A673 (cell line): ENCODE results near the gene UBE2E2. TPM values are rescaled to one million over a fixed set of nuclear protein-coding genes. Genes with fewer than 3 reads are reported as not detected.

Source experiments
- BruUV-seq: library from RNA; stranded (reverse); fragments of 400-500 nt; replicated peaks from 2 replicates; lab custom pipeline; 2021; lab: Mats Ljungman, UMichigan
- CTCF ChIA-PET: fragments of 300-600 bp; sonication (Branson Sonifier 250); formaldehyde crosslinking; loops from one replicate; lab custom pipeline; 2022; ENCODE audit warnings: antibody characterized with exemption; lab: Charles Lee
- POLR2A ChIA-PET: fragments of 300-600 bp; sonication (Branson Sonifier 250); formaldehyde crosslinking; loops from one replicate; lab custom pipeline; 2022; ENCODE audit warnings: antibody characterized with exemption; ENCODE audit not compliant: low non-redundant PET; lab: Charles Lee
- DNase-seq: peaks from one replicate; pipeline ENCODE4 v3.0.0-alpha.2; 2015; ENCODE audit warnings: low spot score
- H3K27ac ChIP-seq: fragments of 200-600 bp; sonication (generic); 2 replicates; pipeline ENCODE4 v1.5.1; 2016; ENCODE audit warnings: mixed run types, low read depth, mild to moderate bottlenecking, mixed read lengths, antibody characterized with exemption, low read length; ENCODE audit not compliant: poor library complexity, severe bottlenecking
- H3K27me3 ChIP-seq: fragments of 200-600 bp; sonication (generic); replicated peaks from 2 replicates; pipeline ENCODE4 v1.6.1; 2017; ENCODE audit warnings: mixed run types, low read depth, mild to moderate bottlenecking, mixed read lengths, antibody characterized with exemption, low read length; ENCODE audit not compliant: insufficient read depth, poor library complexity
- H3K36me3 ChIP-seq: fragments of 200-600 bp; sonication (generic); 2 replicates; pipeline ENCODE4 v1.6.1; 2016; ENCODE audit warnings: mixed run types, mild to moderate bottlenecking, mixed read lengths, antibody characterized with exemption, low read length; ENCODE audit not compliant: insufficient read depth, poor library complexity, severe bottlenecking
- H3K4me1 ChIP-seq: fragments of 200-600 bp; sonication (generic); 2 replicates; pipeline ENCODE4 v1.6.1; 2017; ENCODE audit warnings: mixed run types, mild to moderate bottlenecking, mixed read lengths, antibody characterized with exemption, low read length; ENCODE audit not compliant: insufficient read depth, poor library complexity, severe bottlenecking
- H3K4me3 ChIP-seq: fragments of 200-600 bp; sonication (generic); 2 replicates; pipeline ENCODE4 v1.5.1; 2016; ENCODE audit warnings: low read depth, mixed run types, mild to moderate bottlenecking, mixed read lengths, low read length; ENCODE audit not compliant: poor library complexity, severe bottlenecking
- H3K9me3 ChIP-seq: fragments of 200-600 bp; sonication (generic); 2 replicates; pipeline ENCODE4 v1.6.1; 2016; ENCODE audit warnings: mixed run types, low read depth, mild to moderate bottlenecking, mixed read lengths, antibody characterized with exemption, low read length; ENCODE audit not compliant: poor library complexity, severe bottlenecking
- EZH2 ChIP-seq: fragments of 200-600 bp; sonication (generic); IDR thresholded peaks from 2 replicates; pipeline ENCODE4 v1.6.1; 2017; ENCODE audit warnings: borderline replicate concordance, low read depth, mild to moderate bottlenecking, mixed read lengths, antibody characterized with exemption, low read length; ENCODE audit not compliant: poor library complexity, severe bottlenecking
- intact Hi-C: fragments of 100-400 bp; cut with micrococcal nuclease; formaldehyde crosslinking; loops from one replicate; pipeline ENCODE4 v1.10.0; 2022; ENCODE audit not compliant: unreplicated experiment
- total RNA-seq: library from RNA; stranded (reverse); gene quantifications from 2 replicates; pipeline ENCODE4 v1.2.3, GENCODE V29; 2021
- TF ChIP-seq, protein P1 (sequence below): fragments of 300-800, 200-600 bp; sonication (generic); conservative IDR thresholded peaks from 2 replicates; pipeline ENCODE4 v1.5.1; 2017; ENCODE audit warnings: low read depth, mild to moderate bottlenecking, antibody characterized with exemption, low read length, moderate library complexity, mixed read lengths

UBE2E2 gene
- total RNA-seq, 1 experiment from 2014 or later, result 2.0 TPM

- intact Hi-C loops, result no loop called here
- Histone ChIP-seq H3K4me1 (no peaks in the 10 kb centered on the region), H3K36me3 (no peaks in the 10 kb centered on the region), H3K9me3 (no peaks in the 10 kb centered on the region), H3K27ac (no peak overlapping the region), H3K4me3 (no peak overlapping the region), H3K27me3 (no peaks in the 10 kb centered on the region)
- no peak for TF ChIP-seq EZH2
- TF ChIP-seq, protein P1, sequence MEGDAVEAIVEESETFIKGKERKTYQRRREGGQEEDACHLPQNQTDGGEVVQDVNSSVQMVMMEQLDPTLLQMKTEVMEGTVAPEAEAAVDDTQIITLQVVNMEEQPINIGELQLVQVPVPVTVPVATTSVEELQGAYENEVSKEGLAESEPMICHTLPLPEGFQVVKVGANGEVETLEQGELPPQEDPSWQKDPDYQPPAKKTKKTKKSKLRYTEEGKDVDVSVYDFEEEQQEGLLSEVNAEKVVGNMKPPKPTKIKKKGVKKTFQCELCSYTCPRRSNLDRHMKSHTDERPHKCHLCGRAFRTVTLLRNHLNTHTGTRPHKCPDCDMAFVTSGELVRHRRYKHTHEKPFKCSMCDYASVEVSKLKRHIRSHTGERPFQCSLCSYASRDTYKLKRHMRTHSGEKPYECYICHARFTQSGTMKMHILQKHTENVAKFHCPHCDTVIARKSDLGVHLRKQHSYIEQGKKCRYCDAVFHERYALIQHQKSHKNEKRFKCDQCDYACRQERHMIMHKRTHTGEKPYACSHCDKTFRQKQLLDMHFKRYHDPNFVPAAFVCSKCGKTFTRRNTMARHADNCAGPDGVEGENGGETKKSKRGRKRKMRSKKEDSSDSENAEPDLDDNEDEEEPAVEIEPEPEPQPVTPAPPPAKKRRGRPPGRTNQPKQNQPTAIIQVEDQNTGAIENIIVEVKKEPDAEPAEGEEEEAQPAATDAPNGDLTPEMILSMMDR, result no peak
- no peak for DNase-seq
- no TSS peak for BruUV-seq
- ChIA-PET POLR2A (no interaction called here), CTCF (no interaction called here)
These were observed 363.4 kb downstream of the UBE2E2 start for GRCh38 chr3:23566499-23566898.

- ChIA-PET POLR2A (no interaction called here), CTCF (no interaction called here)
- Histone ChIP-seq H3K27me3 (no peaks in the 10 kb centered on the region), H3K4me1 (no peaks in the 10 kb centered on the region), H3K27ac (no peak overlapping the region), H3K9me3 (no peaks in the 10 kb centered on the region), H3K36me3 (no peaks in the 10 kb centered on the region), H3K4me3 (no peak overlapping the region)
- intact Hi-C loops, result no loop called here
- DNase-seq, result no peak
- TF ChIP-seq, protein P1, result no peak
- TF ChIP-seq EZH2, result no peak
- no TSS peak for BruUV-seq
These were observed 364.8 kb downstream of the UBE2E2 start for GRCh38 chr3:23567917-23568316.

GRCh38 chr3:23573827-23574226 lies 370.7 kb downstream of the UBE2E2 start:
- Histone ChIP-seq H3K27ac (no peak overlapping the region), H3K9me3 (no peaks in the 10 kb centered on the region), H3K4me3 (no peak overlapping the region), H3K27me3 (no peaks in the 10 kb centered on the region), H3K36me3 (no peaks in the 10 kb centered on the region), H3K4me1 (no peaks in the 10 kb centered on the region)
- no peak for DNase-seq
- intact Hi-C loops, result no loop called here
- CTCF ChIA-PET, result no interaction called here
- POLR2A ChIA-PET, result no interaction called here
- BruUV-seq, result no TSS peak
- TF ChIP-seq EZH2, result no peak
- TF ChIP-seq, protein P1, result no peak
